GM10248 (cell line): ENCODE data around the gene PTCRA.

ENCODE experiments used
- CTCF ChIA-PET: fragments of 300-600 bp; sonication (Branson Sonifier 250); formaldehyde crosslinking; extraction: SDS; loops from one replicate; lab custom pipeline; 2021; ENCODE audit warnings: antibody characterized with exemption; lab: Yijun Ruan, JAX
- POLR2A ChIA-PET: fragments of 350-650 bp; sonication (Branson Sonifier 250); formaldehyde crosslinking; extraction: SDS; loops from one replicate; lab custom pipeline; 2020; ENCODE audit warnings: antibody characterized with exemption; lab: Yijun Ruan, JAX
- DNase-seq: peaks from one replicate; pipeline ENCODE4 v3.0.0; 2012; ENCODE audit errors: extremely low spot score
- TF ChIP-seq, protein P1 (sequence below): IDR thresholded peaks from 2 replicates; pipeline ENCODE4 v1.5.1; 2012; ENCODE audit warnings: mild to moderate bottlenecking, low read depth; ENCODE audit errors: extremely low read depth, missing control alignments, control extremely low read depth

The PTCRA gene

DNA sequence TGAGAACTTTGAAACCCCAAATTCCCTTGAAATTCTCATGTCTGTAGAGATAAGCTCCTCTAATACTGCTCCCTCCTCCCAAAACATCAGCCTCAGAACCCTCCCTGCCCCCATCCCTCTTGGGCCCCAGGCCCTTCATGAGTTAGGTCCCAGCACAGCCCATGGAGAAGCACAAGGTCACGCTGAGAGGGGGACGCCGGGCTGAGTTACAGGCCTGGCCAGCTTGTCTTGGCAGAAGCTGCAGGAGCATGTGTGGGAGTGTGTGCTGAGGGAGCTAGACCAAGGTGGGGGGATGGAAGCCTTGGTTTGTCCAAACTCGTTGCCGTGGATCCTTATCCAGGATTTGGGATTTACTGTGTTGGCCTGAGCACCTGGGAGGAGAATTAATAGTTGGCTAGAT, 8.5 kb upstream of the PTCRA start:
- POLR2A ChIA-PET: no interaction called here
- TF ChIP-seq, protein P1, sequence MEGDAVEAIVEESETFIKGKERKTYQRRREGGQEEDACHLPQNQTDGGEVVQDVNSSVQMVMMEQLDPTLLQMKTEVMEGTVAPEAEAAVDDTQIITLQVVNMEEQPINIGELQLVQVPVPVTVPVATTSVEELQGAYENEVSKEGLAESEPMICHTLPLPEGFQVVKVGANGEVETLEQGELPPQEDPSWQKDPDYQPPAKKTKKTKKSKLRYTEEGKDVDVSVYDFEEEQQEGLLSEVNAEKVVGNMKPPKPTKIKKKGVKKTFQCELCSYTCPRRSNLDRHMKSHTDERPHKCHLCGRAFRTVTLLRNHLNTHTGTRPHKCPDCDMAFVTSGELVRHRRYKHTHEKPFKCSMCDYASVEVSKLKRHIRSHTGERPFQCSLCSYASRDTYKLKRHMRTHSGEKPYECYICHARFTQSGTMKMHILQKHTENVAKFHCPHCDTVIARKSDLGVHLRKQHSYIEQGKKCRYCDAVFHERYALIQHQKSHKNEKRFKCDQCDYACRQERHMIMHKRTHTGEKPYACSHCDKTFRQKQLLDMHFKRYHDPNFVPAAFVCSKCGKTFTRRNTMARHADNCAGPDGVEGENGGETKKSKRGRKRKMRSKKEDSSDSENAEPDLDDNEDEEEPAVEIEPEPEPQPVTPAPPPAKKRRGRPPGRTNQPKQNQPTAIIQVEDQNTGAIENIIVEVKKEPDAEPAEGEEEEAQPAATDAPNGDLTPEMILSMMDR: no peak
- no peak for DNase-seq
- CTCF ChIA-PET: interaction anchor here (1.2 to 3.2 kb wide), 4 partner anchors 9 to 246 kb away, joined by 4 to 12 read pairs (median 8); partner anchors contain the start of gene PTCRA

DNA sequence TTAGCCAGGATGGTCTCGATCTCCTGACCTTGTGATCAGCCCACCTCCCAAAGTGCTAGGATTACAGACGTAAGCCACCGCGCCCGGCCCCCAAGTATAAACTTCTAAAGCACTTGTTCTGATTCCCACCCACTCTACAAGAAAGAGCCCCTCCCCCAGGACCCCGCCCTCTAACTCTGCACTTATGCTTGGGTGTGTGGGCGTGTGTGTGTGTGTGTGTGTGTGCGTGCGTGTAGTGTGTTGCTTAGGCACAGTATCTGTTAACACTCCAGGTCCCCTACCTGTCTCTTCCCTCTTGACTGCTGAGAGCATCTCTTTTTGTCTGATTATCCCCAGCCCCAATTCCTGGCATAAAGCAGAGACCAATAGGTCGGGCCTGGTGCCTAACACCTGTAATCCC, 6.0 kb upstream of the PTCRA start:
- ChIA-PET CTCF (interaction anchor here (1.8 to 4.9 kb wide), 2 partner anchors 9 to 234 kb away, joined by 9 to 16 read pairs; no protein-coding TSS in a partner anchor), POLR2A (no interaction called here)
- TF ChIP-seq, protein P1: no peak
- no peak for DNase-seq

DNA sequence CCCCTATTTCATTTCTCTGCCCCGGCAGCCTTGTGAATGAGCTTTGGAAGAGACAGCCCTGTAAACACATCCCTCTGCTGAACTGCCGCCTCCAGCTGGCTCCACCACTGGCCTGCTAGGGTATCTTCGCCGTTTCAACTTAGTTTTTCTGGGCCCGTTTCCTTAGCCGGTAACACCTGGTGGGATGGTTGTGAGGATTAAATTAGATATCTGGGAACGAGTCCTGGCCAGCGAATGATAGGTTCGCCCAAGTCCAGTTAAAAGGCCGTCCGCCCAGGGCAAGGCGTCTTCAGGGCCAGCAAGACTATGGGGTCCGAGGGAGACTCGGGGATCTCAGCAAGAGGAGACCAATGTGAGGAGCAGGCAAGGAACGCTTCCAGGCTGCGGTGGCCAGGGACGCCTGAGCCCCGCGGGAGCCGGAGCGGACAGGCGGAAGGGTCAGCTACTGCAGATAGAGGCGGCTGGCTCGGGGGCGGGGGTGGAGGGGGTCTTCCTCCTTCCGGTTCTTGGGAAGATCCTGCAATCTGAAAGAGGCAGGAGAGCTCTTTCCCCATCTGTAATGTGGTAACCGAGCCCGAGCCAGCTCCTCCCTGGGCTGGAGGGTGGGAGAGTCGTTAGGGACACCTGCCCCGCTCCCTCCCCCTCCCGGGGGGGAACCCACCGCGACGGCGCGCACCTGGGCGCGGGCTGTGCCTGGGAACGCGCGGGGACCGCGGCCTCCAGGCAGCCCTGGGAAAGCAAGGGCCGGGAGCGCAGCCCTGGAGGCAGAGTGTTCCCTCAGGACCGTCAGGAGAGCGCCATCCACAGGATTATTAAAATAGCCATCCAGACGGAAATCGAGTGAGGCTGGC, 4.5 kb upstream of the PTCRA start:
- CTCF ChIA-PET: interaction anchor here (1.4 to 4.9 kb wide), 3 partner anchors 10 to 232 kb away, joined by 4 to 16 read pairs (median 9); no protein-coding TSS in a partner anchor

DNA sequence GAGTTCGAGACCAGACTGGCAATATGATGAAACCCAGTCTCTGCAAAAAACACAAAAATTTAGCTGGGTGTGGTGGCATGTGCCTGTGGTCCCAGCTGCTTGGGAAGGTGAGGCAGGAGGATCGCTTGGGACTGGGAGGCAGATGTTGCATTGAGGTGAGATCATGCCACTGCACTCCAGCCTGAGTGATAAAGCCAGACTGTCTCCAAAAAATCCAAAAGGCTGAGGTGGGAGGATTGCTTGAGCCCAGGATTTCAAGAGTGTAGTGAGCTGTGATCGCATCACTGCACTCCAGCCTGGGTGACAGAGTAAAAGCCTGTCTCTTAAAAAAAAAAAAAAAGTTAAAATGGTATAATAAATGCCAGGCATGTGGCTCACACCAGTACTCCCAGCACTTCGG, 1.3 kb upstream of the PTCRA start:
- DNase-seq: no peak
- POLR2A ChIA-PET: interaction anchor here (0.9 kb wide), 1 partner anchor 14 kb away, joined by 3 read pairs; the partner anchor contains the start of gene CNPY3
- CTCF ChIA-PET: interaction anchor here (1.0 to 4.9 kb wide), 3 partner anchors 13 to 228 kb away, joined by 3 to 16 read pairs (median 8); partner anchors contain the start of gene CNPY3
- TF ChIP-seq, protein P1: no peak

More for the DNA sequence above, 4.5 kb upstream of the PTCRA start:
- POLR2A ChIA-PET: no interaction called here
- DNase-seq: peak; percentile 15
- TF ChIP-seq, protein P1: no peak

DNA sequence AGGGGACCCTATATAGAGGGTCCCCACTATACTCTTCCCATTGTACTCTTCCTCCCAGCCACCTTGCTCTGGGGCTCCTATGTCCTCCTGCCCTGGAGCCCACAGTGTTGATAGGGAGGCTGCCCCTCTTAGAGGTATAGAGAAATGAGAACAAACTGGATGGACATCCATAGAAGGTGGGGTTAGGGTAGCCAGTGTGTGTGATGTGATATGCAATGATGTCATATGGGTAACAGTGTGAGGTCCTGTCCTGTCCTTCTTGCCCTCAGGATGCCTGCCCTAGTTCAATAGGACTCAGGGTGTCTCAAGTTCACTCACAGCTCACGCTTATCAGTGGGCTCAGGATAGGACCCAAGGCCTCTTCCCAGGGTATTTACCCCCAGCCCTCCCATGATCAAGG, 435 bp downstream of the PTCRA start:
- peak; percentile 7 for DNase-seq
- ChIA-PET POLR2A (no interaction called here), CTCF (interaction anchor here (0.9 to 1.9 kb wide), 5 partner anchors 10 to 254 kb away, joined by 3 to 10 read pairs (median 4); no protein-coding TSS in a partner anchor)
- TF ChIP-seq, protein P1: no peak

DNA sequence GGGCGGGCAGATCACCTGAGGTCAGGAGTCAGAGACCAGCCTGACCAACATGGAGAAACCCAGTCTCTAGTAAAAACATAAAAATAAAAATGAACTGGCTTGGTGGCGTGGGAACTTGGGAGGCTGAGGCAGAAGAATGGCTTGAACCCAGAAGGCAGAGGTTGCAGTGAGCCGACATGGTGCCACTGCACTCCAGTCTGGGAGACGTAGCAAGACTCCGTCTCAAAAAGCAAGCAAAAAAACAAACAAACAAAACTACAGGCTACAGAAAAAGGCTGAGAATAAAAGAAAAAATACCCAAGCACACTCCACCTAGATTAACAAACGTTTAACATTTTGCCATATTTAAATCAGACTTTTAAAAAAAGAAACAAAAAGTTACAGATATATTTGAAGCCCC, 5.9 kb downstream of the PTCRA start:
- CTCF ChIA-PET: no interaction called here
- TF ChIP-seq, protein P1: no peak

More for the DNA sequence above, 5.9 kb downstream of the PTCRA start:
- POLR2A ChIA-PET: no interaction called here
- DNase-seq: no peak
